Measurements from ENCODE around the gene PDE4B.

The PDE4B gene

GRCh38 chr1:66285618-66286270 lies 493.0 kb downstream of the PDE4B start:
- H3K9me3 ChIP-seq (ENCODE audit: low read length): no peaks in the 10 kb centered on the region
- H3K4me1 ChIP-seq (ENCODE audit: insufficient read depth, low read length, severe bottlenecking): peaks cover 31% of the 10 kb centered on the region
- no peaks in the 10 kb centered on the region for H3K79me2 ChIP-seq (ENCODE audit: insufficient read depth, low read length)
- H3F3A ChIP-seq (ENCODE audit: insufficient read depth, low read length): no peaks in the 10 kb centered on the region
- H4K20me1 ChIP-seq (ENCODE audit: insufficient read depth, low read length): no peaks in the 10 kb centered on the region
- no peak overlapping the region for H3K4me3 ChIP-seq (ENCODE audit: low read depth, low read length, poor library complexity, severe bottlenecking)
- TF ChIP-seq EZH2 (IDR thresholded peaks at IDR 0.05; ENCODE audit: borderline replicate concordance, low read length): no peak
- TF ChIP-seq, protein P1, sequence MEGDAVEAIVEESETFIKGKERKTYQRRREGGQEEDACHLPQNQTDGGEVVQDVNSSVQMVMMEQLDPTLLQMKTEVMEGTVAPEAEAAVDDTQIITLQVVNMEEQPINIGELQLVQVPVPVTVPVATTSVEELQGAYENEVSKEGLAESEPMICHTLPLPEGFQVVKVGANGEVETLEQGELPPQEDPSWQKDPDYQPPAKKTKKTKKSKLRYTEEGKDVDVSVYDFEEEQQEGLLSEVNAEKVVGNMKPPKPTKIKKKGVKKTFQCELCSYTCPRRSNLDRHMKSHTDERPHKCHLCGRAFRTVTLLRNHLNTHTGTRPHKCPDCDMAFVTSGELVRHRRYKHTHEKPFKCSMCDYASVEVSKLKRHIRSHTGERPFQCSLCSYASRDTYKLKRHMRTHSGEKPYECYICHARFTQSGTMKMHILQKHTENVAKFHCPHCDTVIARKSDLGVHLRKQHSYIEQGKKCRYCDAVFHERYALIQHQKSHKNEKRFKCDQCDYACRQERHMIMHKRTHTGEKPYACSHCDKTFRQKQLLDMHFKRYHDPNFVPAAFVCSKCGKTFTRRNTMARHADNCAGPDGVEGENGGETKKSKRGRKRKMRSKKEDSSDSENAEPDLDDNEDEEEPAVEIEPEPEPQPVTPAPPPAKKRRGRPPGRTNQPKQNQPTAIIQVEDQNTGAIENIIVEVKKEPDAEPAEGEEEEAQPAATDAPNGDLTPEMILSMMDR (IDR thresholded peaks at IDR 0.05; ENCODE audit: low read length): no peak
- H3K27ac ChIP-seq (ENCODE audit: low read depth, low read length, poor library complexity, severe bottlenecking): no peak overlapping the region
- no peaks in the 10 kb centered on the region for H3K36me3 ChIP-seq (ENCODE audit: insufficient read depth, low read length)
- no peak overlapping the region for H3K4me2 ChIP-seq (ENCODE audit: low read length)
- no peak overlapping the region for H3K9ac ChIP-seq (ENCODE audit: low read length)
- no peak overlapping the region for H2AFZ ChIP-seq (ENCODE audit: low read length)
- H3K9me2 ChIP-seq (ENCODE audit: low read depth, low read length): no peaks in the 10 kb centered on the region
- no peaks in the 10 kb centered on the region for H3K27me3 ChIP-seq (ENCODE audit: insufficient read depth, low read length)

DNA sequence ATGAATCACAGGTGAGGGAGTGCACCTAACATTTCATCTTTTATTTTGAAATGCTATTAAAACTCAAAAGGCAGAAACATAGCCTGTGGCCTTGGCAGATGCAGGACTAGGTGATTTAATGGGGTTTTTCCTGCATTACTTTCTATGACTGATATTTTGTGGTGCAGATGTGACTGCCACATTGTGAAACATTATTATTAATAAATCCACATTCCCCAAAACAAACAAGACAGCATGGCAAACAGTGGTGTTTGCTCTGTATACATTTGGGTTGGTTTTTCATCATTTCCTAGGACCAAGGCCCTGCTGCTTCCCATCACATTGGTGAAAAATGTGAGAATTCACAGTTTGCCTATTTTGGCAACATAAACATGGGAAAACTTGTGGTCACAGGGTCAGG lies 493.6 kb downstream of the PDE4B start:
- H3K9me2 ChIP-seq (ENCODE audit: low read depth, low read length): no peaks in the 10 kb centered on the region
- no peaks in the 10 kb centered on the region for H4K20me1 ChIP-seq (ENCODE audit: insufficient read depth, low read length)
- H3K79me2 ChIP-seq (ENCODE audit: insufficient read depth, low read length): no peaks in the 10 kb centered on the region
- H3K4me2 ChIP-seq (ENCODE audit: low read length): no peak overlapping the region
- peaks cover 25% of the 10 kb centered on the region for H3K4me1 ChIP-seq (ENCODE audit: insufficient read depth, low read length, severe bottlenecking)
- H3K36me3 ChIP-seq (ENCODE audit: insufficient read depth, low read length): no peaks in the 10 kb centered on the region
- no peaks in the 10 kb centered on the region for H3K9me3 ChIP-seq (ENCODE audit: low read length)
- H3F3A ChIP-seq (ENCODE audit: insufficient read depth, low read length): no peaks in the 10 kb centered on the region
- H3K9ac ChIP-seq (ENCODE audit: low read length): no peak overlapping the region
- H2AFZ ChIP-seq (ENCODE audit: low read length): no peak overlapping the region
- no peak overlapping the region for H3K27ac ChIP-seq (ENCODE audit: low read depth, low read length, poor library complexity, severe bottlenecking)
- no peak overlapping the region for H3K4me3 ChIP-seq (ENCODE audit: low read depth, low read length, poor library complexity, severe bottlenecking)
- TF ChIP-seq EZH2 (IDR thresholded peaks at IDR 0.05; ENCODE audit: borderline replicate concordance, low read length): no peak
- H3K27me3 ChIP-seq (ENCODE audit: insufficient read depth, low read length): no peaks in the 10 kb centered on the region

DNA sequence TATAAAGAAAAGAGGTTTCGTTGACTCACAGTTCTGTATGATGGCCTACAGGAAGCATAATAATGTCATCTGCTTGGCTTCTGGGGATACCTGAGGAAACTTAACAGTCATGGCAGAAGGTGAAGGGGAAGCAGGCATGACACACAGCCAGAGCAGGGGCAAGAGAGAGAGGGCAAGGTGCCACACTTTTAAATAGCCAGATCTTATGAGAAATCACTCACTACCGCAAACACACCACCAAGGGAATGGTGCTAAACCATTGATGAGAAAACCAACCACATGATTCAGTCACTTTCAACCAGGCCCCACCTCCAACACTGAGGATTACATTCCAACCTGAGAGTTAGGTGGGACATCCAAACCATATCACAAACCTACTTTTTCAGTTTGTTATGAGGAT lies 495.4 kb downstream of the PDE4B start:
- Histone ChIP-seq H3K4me3 (ENCODE audit: low read depth, low read length, poor library complexity, severe bottlenecking) (no peak overlapping the region), H3K79me2 (ENCODE audit: insufficient read depth, low read length) (no peaks in the 10 kb centered on the region), H3F3A (ENCODE audit: insufficient read depth, low read length) (no peaks in the 10 kb centered on the region), H3K4me1 (ENCODE audit: insufficient read depth, low read length, severe bottlenecking) (peaks cover 8% of the 10 kb centered on the region), H3K27me3 (ENCODE audit: insufficient read depth, low read length) (no peaks in the 10 kb centered on the region), H3K9me2 (ENCODE audit: low read depth, low read length) (no peaks in the 10 kb centered on the region), H3K36me3 (ENCODE audit: insufficient read depth, low read length) (no peaks in the 10 kb centered on the region), H3K4me2 (ENCODE audit: low read length) (no peak overlapping the region), H2AFZ (ENCODE audit: low read length) (no peak overlapping the region), H3K27ac (ENCODE audit: low read depth, low read length, poor library complexity, severe bottlenecking) (no peak overlapping the region), H3K9me3 (ENCODE audit: low read length) (no peaks in the 10 kb centered on the region), H3K9ac (ENCODE audit: low read length) (no peak overlapping the region), H4K20me1 (ENCODE audit: insufficient read depth, low read length) (no peaks in the 10 kb centered on the region)
- TF ChIP-seq EZH2 (IDR thresholded peaks at IDR 0.05; ENCODE audit: borderline replicate concordance, low read length): no peak
- TF ChIP-seq, protein P1 (IDR thresholded peaks at IDR 0.05; ENCODE audit: low read length): no peak
